ENCODE measurements around the gene SCNM1.
"Not testable (repeated sequence)": the region's sequence is repeated elsewhere in the genome, so short reads cannot be mapped to it uniquely, and the experiment has no call there.

Gene SCNM1

GRCh38 chr1:151147132-151147503, 18.8 kb upstream of the SCNM1 start:
- no peak for DNase-seq

GRCh38 chr1:151147665-151148064, 18.3 kb upstream of the SCNM1 start:
- no peak for DNase-seq

- peak; percentile 39 to 64 (median 44) for DNase-seq
Measured at GRCh38 chr1:151156515-151156819, 9.5 kb upstream of the SCNM1 start, which contains the start of gene TNFAIP8L2. TSS of gene TNFAIP8L2 (plus strand) at chr1:151156649. CDS start at chr1:151158698, 2,049 bp downstream.

- DNase-seq: peak in 2 of 4 experiments; percentile 15 to 29
Measured at GRCh38 chr1:151157067-151157531, 8.8 kb upstream of the SCNM1 start.

- no peak for DNase-seq
Measured at GRCh38 chr1:151158326-151158725, 7.6 kb upstream of the SCNM1 start.

- DNase-seq: no peak
Measured at GRCh38 chr1:151158751-151159251, 7.1 kb upstream of the SCNM1 start.

GRCh38 chr1:151159373-151159772, 6.6 kb upstream of the SCNM1 start:
- DNase-seq: no peak

GRCh38 chr1:151164732-151165280, 1.1 kb upstream of the SCNM1 start:
- DNase-seq: no peak

- no peak for DNase-seq
Measured at GRCh38 chr1:151165281-151165737, 635 bp upstream of the SCNM1 start.

- DNase-seq: no peak
Measured at GRCh38 chr1:151166505-151166956, 587 bp downstream of the SCNM1 start.

- no peak for DNase-seq
Measured at GRCh38 chr1:151167116-151167515, 1.2 kb downstream of the SCNM1 start.

GRCh38 chr1:151171190-151171589, 5.2 kb downstream of the SCNM1 start:
- no peak for DNase-seq

- DNase-seq: no peak
Measured at GRCh38 chr1:151175041-151175741, 9.2 kb downstream of the SCNM1 start.

- DNase-seq: no peak
Measured at GRCh38 chr1:151175863-151176262, 9.9 kb downstream of the SCNM1 start, which contains the start of gene TMOD4. TSS of gene TMOD4 (minus strand) at chr1:151175981. CDS start at chr1:151174875, 1,106 bp downstream.

- DNase-seq: no peak
Measured at GRCh38 chr1:151176514-151177045, 10.6 kb downstream of the SCNM1 start.

- DNase-seq: no peak
Measured at GRCh38 chr1:151184211-151184610, 18.3 kb downstream of the SCNM1 start.

GRCh38 chr1:151187205-151187604, 21.3 kb downstream of the SCNM1 start:
- DNase-seq: no peak

GRCh38 chr1:151188667-151189066, 22.7 kb downstream of the SCNM1 start:
- DNase-seq: not testable (repeated sequence)

- peak; percentile 55 to 75 (median 69) for DNase-seq
Measured at GRCh38 chr1:151189637-151190445, 23.9 kb downstream of the SCNM1 start, which contains the start of gene VPS72. TSS of gene VPS72 (minus strand) at chr1:151190197. CDS start at chr1:151190121, 76 bp downstream.

GRCh38 chr1:151192047-151192446, 26.1 kb downstream of the SCNM1 start:
- no peak for DNase-seq

GRCh38 chr1:151193304-151193703, 27.4 kb downstream of the SCNM1 start:
- no peak for DNase-seq

- no peak for DNase-seq
Measured at GRCh38 chr1:151193856-151194255, 27.9 kb downstream of the SCNM1 start.
